Prostate gland (tissue), 2 donors: ENCODE measurements around the gene SOX11. TPM values are rescaled to one million over a fixed set of nuclear protein-coding genes. Genes with fewer than 3 reads are reported as not detected.
A peak's percentile ranks its signal among the peaks of the same experiment; 100 is the strongest.

Source experiments
- DNase-seq: peaks from one replicate; pipeline ENCODE4 v3.0.0-alpha.2; 2019; ENCODE audit warnings: low spot score
- H3K27ac ChIP-seq, 2 donors: fragments of 200-600 bp; sonication (generic); 2 replicates each; pipeline ENCODE4 v1.5.1; 2017 to 2019
- H3K27me3 ChIP-seq: fragments of 200-600 bp; sonication (generic); replicated peaks from 2 replicates; pipeline ENCODE4 v1.5.1; 2019; ENCODE audit not compliant: insufficient read depth
- H3K36me3 ChIP-seq, 2 donors: fragments of 200-600 bp; sonication (generic); 1 replicate in 1 of 2; 2 replicates in 1 of 2; pipeline versions ENCODE4 v1.5.1 to v1.8.1; 2017 to 2019
- H3K4me1 ChIP-seq: fragments of 200-600 bp; sonication (generic); replicated peaks from 2 replicates; pipeline ENCODE4 v1.5.1; 2019
- H3K4me3 ChIP-seq, 2 donors: fragments of 200-600 bp; sonication (generic); 2 replicates each; pipeline ENCODE4 v1.5.1; 2017 to 2019
- H3K9me3 ChIP-seq: fragments of 200-600 bp; sonication (generic); 2 replicates; pipeline ENCODE4 v1.5.1; 2017
- POLR2A ChIP-seq: fragments of 450-650 bp; IDR thresholded peaks from one replicate; pipeline ENCODE4 v1.6.1; 2016; ENCODE audit warnings: antibody characterized with exemption, mild to moderate bottlenecking
- POLR2AphosphoS5 ChIP-seq: sonication (generic); formaldehyde crosslinking; IDR thresholded peaks from one replicate; pipeline ENCODE4 v1.6.1; 2017; ENCODE audit warnings: antibody characterized with exemption
- WGBS: methylation state at CpG from one replicate; pipeline ENCODE4 v1.1.5; 2018; 5-methylcytosine and 5-hydroxymethylcytosine counted together
- intact Hi-C: fragments of 100-400 bp; cut with DNase I; formaldehyde crosslinking; loops from one replicate; pipeline ENCODE4 v1.14.2; 2022
- total RNA-seq, 2 donors: library from RNA; depleted of rRNA; stranded (reverse); fragments of >200 nt; gene quantifications; one replicate each; pipeline ENCODE4 v1.1.0, GENCODE V29; 2016
- TF ChIP-seq, protein P1 (sequence below), 4 experiments: fragments of 200-600 bp in 2 of 4; fragments of 450-650 bp in 2 of 4; sonication (generic) in 2 of 4; IDR thresholded peaks; 1 replicate in 3 of 4; 2 replicates in 1 of 4; pipeline ENCODE4 v1.5.1; 2016 to 2019; ENCODE audit warnings: antibody characterized with exemption in 4 of 4, mild to moderate bottlenecking in 2 of 4, moderate library complexity in 2 of 4

The SOX11 gene
- total RNA-seq, 2 donors from 2014 or later: not detected

DNA sequence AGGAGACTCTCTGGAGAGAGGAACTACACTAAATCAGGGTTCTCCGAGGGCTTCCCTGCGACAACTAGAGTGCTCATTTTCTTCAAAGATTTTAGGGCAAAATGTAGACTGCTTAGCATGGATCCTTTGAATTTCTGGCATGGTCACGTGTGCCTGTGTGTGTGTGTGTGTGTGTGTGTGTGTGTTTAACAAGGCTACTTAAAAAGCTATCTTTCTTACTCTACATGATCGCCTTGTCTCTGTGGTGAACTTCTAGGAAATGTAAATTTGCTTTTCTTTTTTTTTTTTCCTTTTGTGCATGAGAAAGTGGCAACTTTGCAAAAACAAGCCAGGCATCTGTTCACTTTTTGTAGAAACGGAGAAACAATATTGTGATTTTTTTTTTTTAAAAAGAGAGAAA, 43.9 kb downstream of the SOX11 start:
- 77% methylated on average over 5 of the region's 5 CpGs for WGBS
- TF ChIP-seq, protein P1, sequence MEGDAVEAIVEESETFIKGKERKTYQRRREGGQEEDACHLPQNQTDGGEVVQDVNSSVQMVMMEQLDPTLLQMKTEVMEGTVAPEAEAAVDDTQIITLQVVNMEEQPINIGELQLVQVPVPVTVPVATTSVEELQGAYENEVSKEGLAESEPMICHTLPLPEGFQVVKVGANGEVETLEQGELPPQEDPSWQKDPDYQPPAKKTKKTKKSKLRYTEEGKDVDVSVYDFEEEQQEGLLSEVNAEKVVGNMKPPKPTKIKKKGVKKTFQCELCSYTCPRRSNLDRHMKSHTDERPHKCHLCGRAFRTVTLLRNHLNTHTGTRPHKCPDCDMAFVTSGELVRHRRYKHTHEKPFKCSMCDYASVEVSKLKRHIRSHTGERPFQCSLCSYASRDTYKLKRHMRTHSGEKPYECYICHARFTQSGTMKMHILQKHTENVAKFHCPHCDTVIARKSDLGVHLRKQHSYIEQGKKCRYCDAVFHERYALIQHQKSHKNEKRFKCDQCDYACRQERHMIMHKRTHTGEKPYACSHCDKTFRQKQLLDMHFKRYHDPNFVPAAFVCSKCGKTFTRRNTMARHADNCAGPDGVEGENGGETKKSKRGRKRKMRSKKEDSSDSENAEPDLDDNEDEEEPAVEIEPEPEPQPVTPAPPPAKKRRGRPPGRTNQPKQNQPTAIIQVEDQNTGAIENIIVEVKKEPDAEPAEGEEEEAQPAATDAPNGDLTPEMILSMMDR (IDR thresholded peaks at IDR 0.05): no peak
- no peak for TF ChIP-seq POLR2AphosphoS5
- no peak for TF ChIP-seq POLR2A
- H3K36me3 ChIP-seq: no peaks in the 10 kb centered on the region
- DNase-seq: no peak
- intact Hi-C loops: no loop called here
- no peaks in the 10 kb centered on the region for H3K9me3 ChIP-seq
- H3K27ac ChIP-seq: no peak overlapping the region
- no peaks in the 10 kb centered on the region for H3K4me1 ChIP-seq
- H3K4me3 ChIP-seq: no peak overlapping the region
- no peaks in the 10 kb centered on the region for H3K27me3 ChIP-seq

GRCh38 chr2:5736886-5737285, 44.7 kb downstream of the SOX11 start:
- no peaks in the 10 kb centered on the region for H3K36me3 ChIP-seq
- no peaks in the 10 kb centered on the region for H3K9me3 ChIP-seq
- H3K27me3 ChIP-seq: no peaks in the 10 kb centered on the region
- no peak for DNase-seq
- H3K27ac ChIP-seq: no peak overlapping the region
- 97% methylated on average over 2 of the region's 2 CpGs for WGBS
- H3K4me1 ChIP-seq: no peaks in the 10 kb centered on the region
- TF ChIP-seq POLR2AphosphoS5 (no peak), POLR2A (no peak)
- TF ChIP-seq, protein P1 (IDR thresholded peaks at IDR 0.05): no peak
- intact Hi-C loops: no loop called here
- no peak overlapping the region for H3K4me3 ChIP-seq

- H3K27me3 ChIP-seq: peaks cover 3% of the 10 kb centered on the region
- no peak overlapping the region for H3K4me3 ChIP-seq
- H3K27ac ChIP-seq: no peak overlapping the region
- WGBS: 16% methylated on average over 5 of the region's 5 CpGs
- TF ChIP-seq POLR2A (no peak), POLR2AphosphoS5 (no peak)
- TF ChIP-seq, protein P1 (IDR thresholded peaks at IDR 0.05): no peak
- no peaks in the 10 kb centered on the region for H3K9me3 ChIP-seq
- intact Hi-C loops: no loop called here
- H3K36me3 ChIP-seq: no peaks in the 10 kb centered on the region
- no peaks in the 10 kb centered on the region for H3K4me1 ChIP-seq
- DNase-seq: peak; percentile 36
Measured at GRCh38 chr2:5740053-5740452, 47.9 kb downstream of the SOX11 start.

GRCh38 chr2:5740817-5741216, 48.6 kb downstream of the SOX11 start:
- no peaks in the 10 kb centered on the region for H3K9me3 ChIP-seq
- H3K4me3 ChIP-seq: no peak overlapping the region
- intact Hi-C loops: no loop called here
- H3K36me3 ChIP-seq: no peaks in the 10 kb centered on the region
- TF ChIP-seq POLR2A (no peak), POLR2AphosphoS5 (no peak)
- TF ChIP-seq, protein P1 (IDR thresholded peaks at IDR 0.05): no peak
- H3K4me1 ChIP-seq: no peaks in the 10 kb centered on the region
- no peak overlapping the region for H3K27ac ChIP-seq
- H3K27me3 ChIP-seq: peaks cover 3% of the 10 kb centered on the region
- DNase-seq: no peak
- 71% methylated on average over 6 of the region's 6 CpGs for WGBS

GRCh38 chr2:5741242-5741641, 49.1 kb downstream of the SOX11 start:
- Histone ChIP-seq H3K9me3 (no peaks in the 10 kb centered on the region), H3K4me3 (no peak overlapping the region), H3K27me3 (peaks cover 3% of the 10 kb centered on the region), H3K36me3 (no peaks in the 10 kb centered on the region), H3K27ac (no peak overlapping the region), H3K4me1 (no peaks in the 10 kb centered on the region)
- TF ChIP-seq POLR2A: no peak
- TF ChIP-seq, protein P1 (IDR thresholded peaks at IDR 0.05): no peak
- TF ChIP-seq POLR2AphosphoS5: no peak
- no peak for DNase-seq
- intact Hi-C loops: no loop called here
- WGBS: 82% methylated on average over 5 of the region's 5 CpGs
